Activated T-cell treated with anti-CD3 and anti-CD28 coated beads, Interleukin-2, amount 50 U/mL, for 72 hours (primary cell): Measurements from ENCODE around the gene CFD. TPM values are rescaled to one million over a fixed set of nuclear protein-coding genes. Genes with fewer than 3 reads are reported as not detected.
A peak's percentile ranks its signal among the peaks of the same experiment; 100 is the strongest.

Experiments used
- ATAC-seq, 2 donors: fragments of 150-1000 bp; cut with Tn5 transposase; replicated peaks in 1 of 2; 2 replicates each; pipeline ENCODE4 v1.10.0; 2021; ENCODE audit warnings: moderate library complexity in 2 of 2, mild to moderate bottlenecking in 1 of 2
- DNase-seq, 2 donors: peaks; one replicate each; pipeline ENCODE4 v3.0.0; 2021 to 2022; ENCODE audit warnings: mixed read lengths in 1 of 2
- H3K27ac Mint-ChIP-seq: one replicate; pipeline ENCODE4 v1.8.0; 2022; ENCODE audit warnings: mild to moderate bottlenecking, moderate library complexity, mixed read lengths
- H3K27me3 Mint-ChIP-seq: one replicate; pipeline ENCODE4 v1.8.0; 2022; ENCODE audit warnings: low read depth, mixed read lengths
- H3K36me3 Mint-ChIP-seq, 2 donors: one replicate each; pipeline ENCODE4 v1.8.0; 2022; ENCODE audit warnings: mixed read lengths in 2 of 2, mild to moderate bottlenecking in 1 of 2; ENCODE audit not compliant: insufficient read depth in 2 of 2
- H3K4me1 Mint-ChIP-seq: one replicate; pipeline ENCODE4 v1.8.0; 2022; ENCODE audit warnings: low read depth, mixed read lengths
- H3K4me3 Mint-ChIP-seq, 2 donors: one replicate each; pipeline ENCODE4 v1.8.0; 2022; ENCODE audit warnings: mild to moderate bottlenecking in 2 of 2, mixed read lengths in 2 of 2, moderate library complexity in 2 of 2
- H3K9me3 Mint-ChIP-seq, 2 donors: one replicate each; pipeline ENCODE4 v1.8.0; 2022; ENCODE audit warnings: mixed read lengths in 2 of 2
- total RNA-seq, 2 donors: library from RNA; stranded (reverse); gene quantifications; one replicate each; pipeline ENCODE4 v1.2.3, GENCODE V29; 2022

CFD gene
- total RNA-seq, 2 donors from 2014 or later, result 2.1 to 3.1 TPM

GRCh38 chr19:907183-907853 lies 47.9 kb downstream of the CFD start:
- Mint-ChIP-seq H3K27ac (peak overlapping the region; percentile 46), H3K9me3 (no peaks in the 10 kb centered on the region), H3K4me1 (peaks cover 60% of the 10 kb centered on the region), H3K4me3 (peak overlapping the region; percentile 49 to 67), H3K27me3 (no peaks in the 10 kb centered on the region), H3K36me3 (peaks cover 4 to 10% of the 10 kb centered on the region in 2 donors)
- peak; percentile 12 to 20 for ATAC-seq
- DNase-seq, result peak; percentile 50 to 55

- DNase-seq, result no peak
These were observed 52.0 kb downstream of the CFD start for GRCh38 chr19:911197-912033.

GRCh38 chr19:912181-913079 lies 53.0 kb downstream of the CFD start:
- H3K9me3 Mint-ChIP-seq, result no peaks in the 10 kb centered on the region
- H3K4me3 Mint-ChIP-seq, result peak overlapping the region; percentile 83 to 90
- H3K4me1 Mint-ChIP-seq, result peaks cover 40% of the 10 kb centered on the region
- H3K27me3 Mint-ChIP-seq, result no peaks in the 10 kb centered on the region
- no peak for ATAC-seq
- DNase-seq, result peak; percentile 38
- peaks cover 3 to 9% of the 10 kb centered on the region in 2 donors for H3K36me3 Mint-ChIP-seq
- no peak overlapping the region for H3K27ac Mint-ChIP-seq

More at GRCh38 chr19:911197-912033, 52.0 kb downstream of the CFD start:
- ATAC-seq, result no peak
- Mint-ChIP-seq H3K36me3 (peaks cover 4 to 9% of the 10 kb centered on the region in 2 donors), H3K4me1 (peaks cover 50% of the 10 kb centered on the region), H3K27me3 (no peaks in the 10 kb centered on the region), H3K4me3 (peak overlapping the region; percentile 59 to 73), H3K9me3 (no peaks in the 10 kb centered on the region), H3K27ac (no peak overlapping the region)

Other genes starting within 250 kb of the CFD start
- 10 to 100 TPM; 62.7 to 79.0 TPM for gene POLRMT, start 226.1 kb upstream of the CFD start, total RNA-seq
- not detected for gene FGF22, start 219.8 kb upstream of the CFD start, total RNA-seq
- gene RNF126, start 196.4 kb upstream of the CFD start, total RNA-seq, result 10 to 100 TPM; 72.8 to 91.8 TPM
- gene FSTL3, start 183.3 kb upstream of the CFD start, total RNA-seq, result 10 to 100 TPM; 10.0 to 11.4 TPM
- gene PRSS57, start 164.2 kb upstream of the CFD start, total RNA-seq, result under 1 TPM in 1 of 2 donors, not detected in 1; 0.22 TPM
- gene PALM, start 150.7 kb upstream of the CFD start, total RNA-seq, result 1 to 10 TPM in 1 of 2 donors, under 1 TPM in 1; 0.72 to 2.0 TPM
- not detected for gene MISP, start 108.6 kb upstream of the CFD start, total RNA-seq
- gene PTBP1, start 62.2 kb upstream of the CFD start, total RNA-seq, result 100 to 1,000 TPM; 515 to 611 TPM
- not detected for gene PLPPR3, start 37.7 kb upstream of the CFD start, total RNA-seq
- not detected for gene AZU1, start 31.8 kb upstream of the CFD start, total RNA-seq
- not detected for gene PRTN3, start 18.7 kb upstream of the CFD start, total RNA-seq
- not detected for gene ELANE, start 7.4 kb upstream of the CFD start, total RNA-seq
- 10 to 100 TPM; 59.8 to 62.2 TPM for gene MED16, start 33.5 kb downstream of the CFD start, total RNA-seq
- gene RNU6-9, start 33.8 kb downstream of the CFD start, total RNA-seq, result not detected
- 100 to 1,000 TPM; 109 to 126 TPM for gene R3HDM4, start 53.6 kb downstream of the CFD start, total RNA-seq
- gene KISS1R, start 57.7 kb downstream of the CFD start, total RNA-seq, result 1 to 10 TPM; 1.0 to 3.6 TPM
- 10 to 100 TPM; 31.7 to 34.0 TPM for gene ARID3A, start 66.4 kb downstream of the CFD start, total RNA-seq
- 10 to 100 TPM; 59.6 TPM for gene WDR18, start 124.7 kb downstream of the CFD start, total RNA-seq
- gene GRIN3B, start 140.8 kb downstream of the CFD start, total RNA-seq, result under 1 TPM; 0.10 to 0.35 TPM
- 100 to 1,000 TPM; 125 to 127 TPM for gene TMEM259, start 161.5 kb downstream of the CFD start, total RNA-seq
- gene RNU6-2, start 161.9 kb downstream of the CFD start, total RNA-seq, result not detected
- 100 to 1,000 TPM in 1 of 2 donors, 10 to 100 TPM in 1; 98.9 to 124 TPM for gene CNN2, start 166.9 kb downstream of the CFD start, total RNA-seq
- gene ABCA7, start 180.4 kb downstream of the CFD start, total RNA-seq, result 10 to 100 TPM; 34.3 to 37.1 TPM
- 100 to 1,000 TPM; 235 to 236 TPM for gene ARHGAP45, start 207.5 kb downstream of the CFD start, total RNA-seq
- gene POLR2E, start 235.7 kb downstream of the CFD start, total RNA-seq, result 100 to 1,000 TPM; 176 to 179 TPM
- 100 to 1,000 TPM; 251 to 308 TPM for gene GPX4, start 244.3 kb downstream of the CFD start, total RNA-seq